GM12878 (cell line): ENCODE data around the gene PRR12. TPM values are rescaled to one million over a fixed set of nuclear protein-coding genes. Genes with fewer than 3 reads are reported as not detected.

Experiments
- CHD2 ChIP-seq: IDR thresholded peaks from 2 replicates; pipeline ENCODE4 v1.6.1; 2011; ENCODE audit warnings: low read depth, low read length, improper control_type of control experiment, borderline replicate concordance
- CUX1 ChIP-seq: IDR thresholded peaks from 2 replicates; pipeline ENCODE4 v1.6.1; 2012; ENCODE audit warnings: improper control_type of control experiment, low read depth, low read length; ENCODE audit not compliant: insufficient replicate concordance
- E4F1 ChIP-seq: fragments of 450-650 bp; IDR thresholded peaks from 2 replicates; pipeline ENCODE4 v1.6.1; 2018; ENCODE audit warnings: borderline replicate concordance, mild to moderate bottlenecking; ENCODE audit not compliant: partially characterized antibody
- ETV6 ChIP-seq, 2 experiments: fragments of 450-650 bp in 1 of 2; IDR thresholded peaks in 1 of 2; conservative IDR thresholded peaks in 1 of 2; 2 replicates each; pipeline ENCODE4 v1.6.1; 2014; ENCODE audit warnings: antibody characterized with exemption in 1 of 2, borderline replicate concordance in 1 of 2, low read depth in 1 of 2, mild to moderate bottlenecking in 1 of 2, moderate library complexity in 1 of 2
- HDGF ChIP-seq: fragments of 450-650 bp; IDR thresholded peaks from 2 replicates; pipeline ENCODE4 v1.6.1; 2016; ENCODE audit warnings: antibody characterized with exemption
- NFYA ChIP-seq: IDR thresholded peaks from 2 replicates; pipeline ENCODE4 v1.6.1; 2011; ENCODE audit warnings: low read depth, mild to moderate bottlenecking, low read length, improper control_type of control experiment, borderline replicate concordance
- PRDM15 ChIP-seq: fragments of 450-650 bp; formaldehyde crosslinking; IDR thresholded peaks from 2 replicates; pipeline ENCODE4 v1.4.0; 2020; ENCODE audit warnings: mild to moderate bottlenecking, moderate library complexity
- polyA plus RNA-seq, 11 experiments: library from polyadenylated mRNA; depleted of rRNA in 4 of 11; unstranded in 6 of 11; stranded (reverse) in 5 of 11; fragments of >200 nt; fragmentation: Nextera tagmentation in 4 of 11; fragmentation: Illumina TruSeq in 1 of 11; extraction: Ambion mirVana in 4 of 11; extraction: Trizol in 1 of 11; gene quantifications; 1 replicate in 1 of 11; 2 replicates in 10 of 11; pipeline versions ENCODE4 v1.2.1 to v1.2.3, GENCODE V29; 2011 to 2016; ENCODE audit warnings: inconsistent platforms in 2 of 11, missing spikeins in 2 of 11, low read depth in 1 of 11
- total RNA-seq, 4 experiments: library from RNA; depleted of rRNA in 3 of 4; stranded (reverse); fragments of >200 nt in 3 of 4; fragmentation: Illumina TruSeq in 1 of 4; extraction: Trizol in 1 of 4; gene quantifications; 2 replicates each; pipeline versions ENCODE4 v1.2.1 to v1.2.3, GENCODE V29; 2013 to 2021
- TF ChIP-seq, protein P1 (sequence below): IDR thresholded peaks from 2 replicates; pipeline ENCODE4 v1.6.1; 2012; ENCODE audit warnings: mild to moderate bottlenecking, low read depth, low read length
- TF ChIP-seq, protein P2 (sequence below): fragments of 450-650 bp; conservative IDR thresholded peaks from 2 replicates; pipeline ENCODE4 v1.6.1; 2017; ENCODE audit warnings: mild to moderate bottlenecking, moderate library complexity

PRR12 gene
- total and polyA plus RNA-seq, 10 of the 15 experiments (the other 5 are each of a cell fraction or from before 2014, with no cell fraction given), result 0.02 to 25.3 (median 1.6) TPM

DNA sequence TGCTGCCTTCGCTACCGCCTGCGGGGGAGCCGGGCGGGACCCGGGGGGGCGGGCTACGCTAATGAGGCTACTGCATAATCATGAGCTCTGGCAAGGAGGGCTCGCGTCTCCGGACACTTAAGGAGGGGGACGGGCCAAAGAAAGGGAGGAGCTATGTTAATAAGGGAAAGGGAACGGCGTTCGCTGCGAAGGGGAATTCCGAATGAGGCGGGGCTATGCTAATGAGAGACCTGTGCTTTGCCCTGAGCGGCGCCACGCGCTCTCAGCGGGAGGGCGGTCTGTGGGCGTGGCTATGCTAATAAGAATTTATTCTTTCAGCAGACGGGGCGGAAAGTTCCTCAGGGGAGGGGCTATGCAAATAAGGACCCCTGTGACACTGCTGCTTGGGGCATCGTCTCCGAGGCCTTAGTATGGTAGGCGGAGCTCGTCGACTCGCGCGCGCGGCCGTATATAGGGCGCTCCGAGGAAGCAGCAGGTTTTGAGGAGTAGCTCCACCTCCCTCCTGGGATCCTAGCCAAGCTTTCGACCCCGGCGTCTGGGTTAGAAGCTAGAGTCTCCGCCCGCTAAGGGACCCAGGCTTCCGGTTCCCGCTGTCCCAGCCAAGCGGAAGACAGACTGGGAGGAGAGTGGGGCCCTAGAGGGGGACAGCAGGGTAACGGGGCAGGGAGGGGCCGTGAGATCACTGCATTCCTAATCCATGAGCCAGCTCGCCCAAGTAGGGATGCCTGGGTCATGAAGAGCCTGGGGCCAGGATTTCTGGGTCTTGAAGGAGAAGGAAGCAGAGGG, 49.3 kb downstream of the PRR12 start, which contains the start of gene RRAS (continued):
- no peak for TF ChIP-seq CUX1
- no peak for TF ChIP-seq NFYA
- TF ChIP-seq, protein P1, sequence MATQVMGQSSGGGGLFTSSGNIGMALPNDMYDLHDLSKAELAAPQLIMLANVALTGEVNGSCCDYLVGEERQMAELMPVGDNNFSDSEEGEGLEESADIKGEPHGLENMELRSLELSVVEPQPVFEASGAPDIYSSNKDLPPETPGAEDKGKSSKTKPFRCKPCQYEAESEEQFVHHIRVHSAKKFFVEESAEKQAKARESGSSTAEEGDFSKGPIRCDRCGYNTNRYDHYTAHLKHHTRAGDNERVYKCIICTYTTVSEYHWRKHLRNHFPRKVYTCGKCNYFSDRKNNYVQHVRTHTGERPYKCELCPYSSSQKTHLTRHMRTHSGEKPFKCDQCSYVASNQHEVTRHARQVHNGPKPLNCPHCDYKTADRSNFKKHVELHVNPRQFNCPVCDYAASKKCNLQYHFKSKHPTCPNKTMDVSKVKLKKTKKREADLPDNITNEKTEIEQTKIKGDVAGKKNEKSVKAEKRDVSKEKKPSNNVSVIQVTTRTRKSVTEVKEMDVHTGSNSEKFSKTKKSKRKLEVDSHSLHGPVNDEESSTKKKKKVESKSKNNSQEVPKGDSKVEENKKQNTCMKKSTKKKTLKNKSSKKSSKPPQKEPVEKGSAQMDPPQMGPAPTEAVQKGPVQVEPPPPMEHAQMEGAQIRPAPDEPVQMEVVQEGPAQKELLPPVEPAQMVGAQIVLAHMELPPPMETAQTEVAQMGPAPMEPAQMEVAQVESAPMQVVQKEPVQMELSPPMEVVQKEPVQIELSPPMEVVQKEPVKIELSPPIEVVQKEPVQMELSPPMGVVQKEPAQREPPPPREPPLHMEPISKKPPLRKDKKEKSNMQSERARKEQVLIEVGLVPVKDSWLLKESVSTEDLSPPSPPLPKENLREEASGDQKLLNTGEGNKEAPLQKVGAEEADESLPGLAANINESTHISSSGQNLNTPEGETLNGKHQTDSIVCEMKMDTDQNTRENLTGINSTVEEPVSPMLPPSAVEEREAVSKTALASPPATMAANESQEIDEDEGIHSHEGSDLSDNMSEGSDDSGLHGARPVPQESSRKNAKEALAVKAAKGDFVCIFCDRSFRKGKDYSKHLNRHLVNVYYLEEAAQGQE, result no peak
- no peak for TF ChIP-seq ETV6 (conservative IDR thresholded peaks at IDR 0.05 in 1 of 2, IDR thresholded peaks at IDR 0.05 in 1 of 2; ENCODE audit: borderline replicate concordance in 1 of 2, low read depth in 1 of 2)
- peak; percentile 42 for TF ChIP-seq E4F1
- no peak for TF ChIP-seq PRDM15 (CRISPR knock-in tag)
- 0 out of 2 replicates have a peak, but pooled peaks have one; percentile 36 for TF ChIP-seq CHD2
- peak; percentile 99 for TF ChIP-seq HDGF
- TF ChIP-seq, protein P2, sequence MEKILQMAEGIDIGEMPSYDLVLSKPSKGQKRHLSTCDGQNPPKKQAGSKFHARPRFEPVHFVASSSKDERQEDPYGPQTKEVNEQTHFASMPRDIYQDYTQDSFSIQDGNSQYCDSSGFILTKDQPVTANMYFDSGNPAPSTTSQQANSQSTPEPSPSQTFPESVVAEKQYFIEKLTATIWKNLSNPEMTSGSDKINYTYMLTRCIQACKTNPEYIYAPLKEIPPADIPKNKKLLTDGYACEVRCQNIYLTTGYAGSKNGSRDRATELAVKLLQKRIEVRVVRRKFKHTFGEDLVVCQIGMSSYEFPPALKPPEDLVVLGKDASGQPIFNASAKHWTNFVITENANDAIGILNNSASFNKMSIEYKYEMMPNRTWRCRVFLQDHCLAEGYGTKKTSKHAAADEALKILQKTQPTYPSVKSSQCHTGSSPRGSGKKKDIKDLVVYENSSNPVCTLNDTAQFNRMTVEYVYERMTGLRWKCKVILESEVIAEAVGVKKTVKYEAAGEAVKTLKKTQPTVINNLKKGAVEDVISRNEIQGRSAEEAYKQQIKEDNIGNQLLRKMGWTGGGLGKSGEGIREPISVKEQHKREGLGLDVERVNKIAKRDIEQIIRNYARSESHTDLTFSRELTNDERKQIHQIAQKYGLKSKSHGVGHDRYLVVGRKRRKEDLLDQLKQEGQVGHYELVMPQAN, result no peak
